Fibroblast of lung (primary cell): Measurements from ENCODE around the gene TMEM131L. TPM values are rescaled to one million over a fixed set of nuclear protein-coding genes. Genes with fewer than 3 reads are reported as not detected.
"Not testable (repeated sequence)": the region's sequence is repeated elsewhere in the genome, so short reads cannot be mapped to it uniquely, and the experiment has no call there.

Source experiments
- DNase-seq, 2 donors: peaks; one replicate each; pipeline versions ENCODE4 v3.0.0 to v3.0.0-alpha.2; 2010; ENCODE audit warnings: low read depth in 2 of 2
- H2AFZ ChIP-seq: 2 replicates; pipeline ENCODE4 v1.5.1; 2012; ENCODE audit warnings: low read length, control low read depth, inconsistent platforms
- H3K27ac ChIP-seq: 2 replicates; pipeline ENCODE4 v1.5.1; 2011; ENCODE audit warnings: low read length, control low read depth; ENCODE audit not compliant: insufficient read depth
- H3K27me3 ChIP-seq: 2 replicates; pipeline ENCODE4 v1.5.1; 2011; ENCODE audit warnings: mild to moderate bottlenecking, low read length; ENCODE audit not compliant: control insufficient read depth, insufficient read depth
- H3K36me3 ChIP-seq: 2 replicates; pipeline ENCODE4 v1.5.1; 2011; ENCODE audit warnings: low read length; ENCODE audit not compliant: control insufficient read depth, insufficient read depth
- H3K4me1 ChIP-seq: 2 replicates; pipeline ENCODE4 v1.5.1; 2011; ENCODE audit warnings: low read length; ENCODE audit not compliant: control insufficient read depth, insufficient read depth; ENCODE audit errors: extremely low read depth
- H3K4me2 ChIP-seq: 2 replicates; pipeline ENCODE4 v1.5.1; 2011; ENCODE audit warnings: low read length, control low read depth; ENCODE audit not compliant: insufficient read depth; ENCODE audit errors: extremely low read depth
- H3K4me3 ChIP-seq, 4 experiments: fragments of 200-600 bp in 1 of 4; sonication (generic) in 1 of 4; replicated peaks in 1 of 4; 2 replicates each; pipeline ENCODE4 v1.5.1; 2011 to 2016; ENCODE audit warnings: low read length in 4 of 4, low read depth in 3 of 4, mild to moderate bottlenecking in 3 of 4, control low read depth in 2 of 4, inconsistent platforms in 1 of 4, mixed read lengths in 1 of 4; ENCODE audit not compliant: insufficient read depth in 1 of 4; ENCODE audit errors: control extremely low read depth in 1 of 4
- H3K79me2 ChIP-seq: 2 replicates; pipeline ENCODE4 v1.5.1; 2012; ENCODE audit warnings: mild to moderate bottlenecking, low read length, inconsistent platforms; ENCODE audit not compliant: control insufficient read depth, insufficient read depth
- H3K9ac ChIP-seq: 2 replicates; pipeline ENCODE4 v1.5.1; 2011; ENCODE audit warnings: mild to moderate bottlenecking, low read length, control low read depth; ENCODE audit not compliant: insufficient read depth
- H3K9me3 ChIP-seq: 2 replicates; pipeline ENCODE4 v1.5.1; 2012; ENCODE audit warnings: low read depth, low read length; ENCODE audit not compliant: control insufficient read depth, insufficient read depth
- H4K20me1 ChIP-seq: 2 replicates; pipeline ENCODE4 v1.5.1; 2011; ENCODE audit warnings: low read length; ENCODE audit not compliant: control insufficient read depth, insufficient read depth; ENCODE audit errors: extremely low read depth
- CTCF ChIP-seq, 2 donors: IDR thresholded peaks in 1 of 2; conservative IDR thresholded peaks in 1 of 2; 1 replicate in 1 of 2; 2 replicates in 1 of 2; pipeline ENCODE4 v1.5.1; 2011 to 2012; ENCODE audit warnings: low read length in 2 of 2, control low read depth in 1 of 2, inconsistent platforms in 1 of 2, low read depth in 1 of 2, mild to moderate bottlenecking in 1 of 2
- EZH2 ChIP-seq: IDR thresholded peaks from 2 replicates; pipeline ENCODE4 v1.5.1; 2012; ENCODE audit warnings: low read length, control low read depth, mild to moderate bottlenecking; ENCODE audit errors: missing control alignments
- polyA plus RNA-seq, 2 donors: library from polyadenylated mRNA; depleted of rRNA in 1 of 2; stranded (reverse) in 1 of 2; unstranded in 1 of 2; fragments of >200 nt; gene quantifications; 2 replicates each; pipeline ENCODE4 v1.2.1, GENCODE V29; 2011 to 2012; ENCODE audit warnings: missing spikeins in 1 of 2
- total RNA-seq: library from RNA; depleted of rRNA; stranded (reverse); fragments of >200 nt; gene quantifications from 2 replicates; pipeline ENCODE4 v1.2.1, GENCODE V29; 2014

The TMEM131L gene
- total and polyA plus RNA-seq, 2 donors (not counting 1 experiment from before 2014, with no cell fraction given), result 7.7 to 15.0 TPM

- H4K20me1 ChIP-seq, result no peaks in the 10 kb centered on the region
- H3K4me1 ChIP-seq, result no peaks in the 10 kb centered on the region
- TF ChIP-seq EZH2 (no peak), CTCF (conservative IDR thresholded peaks at IDR 0.05 in 1 of 2, IDR thresholded peaks at IDR 0.05 in 1 of 2; ENCODE audit: low read depth in 1 of 2, low read length in 2 of 2) (no peak)
- H3K27ac ChIP-seq, result no peak overlapping the region
- no peaks in the 10 kb centered on the region for H3K79me2 ChIP-seq
- H2AFZ ChIP-seq, result no peak overlapping the region
- H3K36me3 ChIP-seq, result peaks cover 2% of the 10 kb centered on the region
- H3K4me3 ChIP-seq, result no peak overlapping the region
- DNase-seq, result no peak
- H3K9ac ChIP-seq, result no peak overlapping the region
- H3K27me3 ChIP-seq, result no peaks in the 10 kb centered on the region
- no peaks in the 10 kb centered on the region for H3K9me3 ChIP-seq
- no peak overlapping the region for H3K4me2 ChIP-seq
These were observed 137.7 kb downstream of the TMEM131L start for GRCh38 chr4:153603835-153604234.

- not testable (repeated sequence) for H3K4me1 ChIP-seq, H3K4me3 ChIP-seq, H4K20me1 ChIP-seq, H3K79me2 ChIP-seq, H3K36me3 ChIP-seq, H3K4me2 ChIP-seq, H3K27me3 ChIP-seq, H3K9ac ChIP-seq, H3K27ac ChIP-seq, H2AFZ ChIP-seq, DNase-seq, H3K9me3 ChIP-seq
These were observed 142.9 kb downstream of the TMEM131L start for GRCh38 chr4:153609070-153609469.

GRCh38 chr4:153610623-153611376, 144.6 kb downstream of the TMEM131L start:
- no peak overlapping the region for H3K4me2 ChIP-seq
- no peaks in the 10 kb centered on the region for H3K36me3 ChIP-seq
- TF ChIP-seq CTCF (conservative IDR thresholded peaks at IDR 0.05 in 1 of 2, IDR thresholded peaks at IDR 0.05 in 1 of 2; ENCODE audit: low read depth in 1 of 2, low read length in 2 of 2) (no peak), EZH2 (no peak)
- no peaks in the 10 kb centered on the region for H3K9me3 ChIP-seq
- no peak overlapping the region for H3K27ac ChIP-seq
- peaks cover 3% of the 10 kb centered on the region for H3K4me1 ChIP-seq
- no peaks in the 10 kb centered on the region for H3K79me2 ChIP-seq
- no peak overlapping the region for H3K4me3 ChIP-seq
- no peaks in the 10 kb centered on the region for H4K20me1 ChIP-seq
- no peak for DNase-seq
- no peak overlapping the region for H3K9ac ChIP-seq
- H3K27me3 ChIP-seq, result no peaks in the 10 kb centered on the region
- no peak overlapping the region for H2AFZ ChIP-seq
